GM18526 (cell line): ENCODE measurements around the gene SPEM1.

Experiments used
- POLR2A ChIP-seq: IDR thresholded peaks from 3 replicates; pipeline ENCODE4 v1.6.1; 2011; ENCODE audit not compliant: insufficient read length; ENCODE audit errors: extremely low read depth

Gene SPEM1

DNA sequence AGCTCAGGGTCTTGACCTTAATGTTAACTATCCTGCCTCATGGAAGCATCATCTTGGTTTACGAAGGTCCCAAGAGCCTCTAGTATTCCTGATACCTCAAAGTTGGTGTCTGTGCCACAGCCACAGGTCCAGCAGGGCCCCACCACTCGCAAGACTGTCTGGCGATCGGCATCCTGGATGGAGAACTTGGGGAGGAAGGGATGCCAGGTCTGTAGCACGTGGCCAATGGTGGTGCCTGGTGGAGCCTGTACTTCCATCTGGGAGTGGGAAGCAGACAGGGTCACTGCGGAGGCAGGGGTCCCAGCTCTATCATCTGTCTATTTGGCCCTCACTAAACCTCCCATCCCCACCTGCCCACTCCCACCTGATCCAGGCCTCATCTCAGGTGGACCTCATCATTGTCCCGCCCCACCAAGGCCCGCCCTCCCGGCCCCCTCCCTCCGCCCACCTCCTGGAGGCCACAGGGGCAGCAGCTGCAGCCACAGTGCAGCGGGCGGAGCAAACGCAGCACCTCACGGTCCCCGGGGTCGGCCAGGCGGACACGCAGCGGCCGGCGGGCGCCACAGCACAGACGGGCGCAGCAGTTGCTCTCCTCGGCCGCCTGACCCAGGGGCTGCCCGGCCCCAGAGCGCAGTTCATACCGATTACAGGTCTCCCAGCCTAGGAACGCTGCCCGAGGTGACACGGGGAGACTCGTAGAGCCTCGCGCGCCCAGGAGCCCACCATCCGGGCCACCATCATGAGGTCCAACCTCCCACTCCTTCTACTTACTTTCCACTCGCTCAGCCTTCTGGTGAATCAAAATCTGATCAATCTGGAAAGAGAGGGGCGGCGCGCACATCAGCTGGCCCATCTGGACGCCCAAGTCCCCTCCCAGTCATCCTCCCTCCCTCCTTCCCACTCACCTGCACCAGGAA lies 27.2 kb upstream of the SPEM1 start:
- TF ChIP-seq POLR2A: no peak

DNA sequence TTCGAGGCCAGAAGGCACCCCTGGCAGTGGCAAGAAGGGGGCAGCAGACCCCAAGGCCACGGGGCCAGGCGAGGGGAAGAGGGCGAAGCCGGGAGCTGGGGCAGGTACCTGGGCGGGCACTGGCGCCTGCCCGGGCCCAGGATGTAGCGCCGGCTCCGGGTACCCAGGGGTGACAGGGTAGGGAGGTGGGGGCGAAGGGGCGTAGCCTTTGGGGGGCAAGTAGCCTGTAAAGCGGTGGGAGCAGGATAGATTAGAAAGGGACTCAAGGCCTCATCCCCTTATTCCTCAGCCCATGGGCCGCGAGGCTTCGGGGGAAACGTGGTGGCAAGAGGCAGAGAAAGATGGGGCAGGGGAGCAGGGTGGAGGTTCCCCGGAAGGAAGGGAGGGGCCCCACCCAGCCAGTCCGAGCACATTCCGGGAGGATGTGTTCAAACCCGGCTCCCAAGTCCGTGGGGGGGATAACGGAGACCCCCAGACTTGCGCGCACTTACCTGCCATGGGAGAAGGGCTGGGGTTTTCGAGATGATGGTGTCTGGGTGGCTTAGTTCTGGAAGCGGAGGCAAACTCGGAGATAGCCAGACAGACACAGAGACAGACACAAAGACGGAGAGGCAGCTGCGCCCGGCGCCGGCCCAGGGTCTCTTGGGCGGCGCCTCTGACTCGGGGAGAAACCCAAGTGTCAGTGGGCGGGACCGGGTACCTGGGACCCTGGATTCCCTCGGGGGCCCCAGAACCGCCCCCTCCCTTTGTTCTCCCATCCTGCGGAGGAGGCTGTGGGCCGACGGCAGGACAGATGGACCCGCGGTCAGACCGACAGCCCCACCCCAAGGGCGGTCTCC lies 26.3 kb upstream of the SPEM1 start:
- peak; percentile 42 for TF ChIP-seq POLR2A

DNA sequence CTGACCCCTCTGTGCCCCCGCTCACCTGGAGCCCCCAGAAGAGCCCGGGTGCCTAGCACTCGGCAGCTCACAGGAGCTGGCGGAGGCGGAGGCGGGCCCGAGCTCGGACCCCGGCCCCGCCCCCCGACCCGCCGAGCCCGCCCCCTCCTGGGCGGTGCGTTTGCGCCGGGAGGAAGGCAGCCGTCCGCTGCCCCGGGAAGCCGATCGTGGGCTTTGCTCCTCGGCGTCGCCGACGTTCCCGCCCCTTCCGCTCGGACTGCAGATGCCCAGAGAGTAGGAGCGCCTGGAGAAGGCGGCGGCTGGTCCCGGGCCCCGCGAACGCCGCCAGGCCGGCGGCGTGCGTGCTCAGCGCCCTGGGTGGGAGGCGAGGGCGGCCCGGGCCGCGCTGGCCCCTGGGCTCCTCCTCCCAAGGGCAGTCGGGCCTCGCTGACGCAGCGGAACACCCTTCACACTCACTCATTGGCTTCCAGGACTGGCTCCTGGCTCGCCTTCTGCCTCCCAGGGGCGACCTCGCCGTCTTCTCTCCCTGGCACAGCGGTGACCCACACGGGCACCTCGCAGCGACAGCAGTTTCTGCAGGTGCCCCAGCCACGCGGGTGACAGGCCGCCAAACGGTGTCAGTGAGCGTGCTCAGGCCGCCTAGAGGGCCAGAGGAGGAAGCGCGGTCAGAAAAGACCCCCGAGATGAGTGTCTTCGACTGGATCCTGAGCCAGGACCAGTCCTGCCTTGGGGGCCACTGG lies 25.5 kb upstream of the SPEM1 start, which contains the start of gene PLSCR3:
Gene PLSCR3, minus strand, starts transcription at position 74 of the 740 bp plus-strand sequence. CDS start 415 bp downstream, outside the sequence.
- TF ChIP-seq POLR2A: peak; percentile 71

DNA sequence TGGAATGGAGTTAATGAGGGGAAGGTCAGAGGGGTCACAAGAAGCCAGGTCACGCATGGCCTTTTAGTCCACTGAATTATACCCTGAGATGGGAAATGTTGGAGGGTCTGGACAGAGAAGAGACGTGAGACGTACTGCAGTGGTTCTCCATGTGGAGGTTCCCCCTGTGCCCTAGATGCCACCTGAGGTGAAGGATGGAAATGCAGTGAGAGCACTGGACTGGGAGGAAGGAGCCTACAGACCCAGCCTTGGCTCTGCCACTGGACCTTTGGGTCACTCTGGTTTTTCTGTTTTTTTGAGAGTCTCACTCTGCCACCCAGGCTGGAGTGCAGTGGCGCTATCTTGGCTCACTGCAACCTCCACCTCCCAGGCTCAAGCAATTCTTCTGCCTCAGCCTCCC lies 24.0 kb upstream of the SPEM1 start:
- no peak for TF ChIP-seq POLR2A

DNA sequence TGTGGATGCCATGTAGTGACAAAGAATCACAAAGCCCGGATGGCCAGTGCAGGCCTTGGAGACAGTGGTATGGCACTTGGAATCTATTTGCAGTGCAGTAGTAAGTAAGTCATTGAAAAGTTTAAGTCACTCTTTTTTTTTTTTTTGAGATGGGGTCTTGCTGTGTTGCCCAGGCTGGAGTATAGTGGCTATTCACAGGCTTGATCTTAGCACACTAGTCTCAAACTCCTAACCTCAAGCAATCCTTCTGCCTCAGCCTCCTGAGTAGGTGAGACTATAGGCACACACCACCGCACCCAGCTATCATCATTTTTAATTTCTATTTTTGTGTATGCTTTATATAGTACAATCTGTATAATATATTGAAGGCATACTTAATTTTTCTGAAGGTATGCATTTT lies 21.5 kb upstream of the SPEM1 start:
- TF ChIP-seq POLR2A: no peak

DNA sequence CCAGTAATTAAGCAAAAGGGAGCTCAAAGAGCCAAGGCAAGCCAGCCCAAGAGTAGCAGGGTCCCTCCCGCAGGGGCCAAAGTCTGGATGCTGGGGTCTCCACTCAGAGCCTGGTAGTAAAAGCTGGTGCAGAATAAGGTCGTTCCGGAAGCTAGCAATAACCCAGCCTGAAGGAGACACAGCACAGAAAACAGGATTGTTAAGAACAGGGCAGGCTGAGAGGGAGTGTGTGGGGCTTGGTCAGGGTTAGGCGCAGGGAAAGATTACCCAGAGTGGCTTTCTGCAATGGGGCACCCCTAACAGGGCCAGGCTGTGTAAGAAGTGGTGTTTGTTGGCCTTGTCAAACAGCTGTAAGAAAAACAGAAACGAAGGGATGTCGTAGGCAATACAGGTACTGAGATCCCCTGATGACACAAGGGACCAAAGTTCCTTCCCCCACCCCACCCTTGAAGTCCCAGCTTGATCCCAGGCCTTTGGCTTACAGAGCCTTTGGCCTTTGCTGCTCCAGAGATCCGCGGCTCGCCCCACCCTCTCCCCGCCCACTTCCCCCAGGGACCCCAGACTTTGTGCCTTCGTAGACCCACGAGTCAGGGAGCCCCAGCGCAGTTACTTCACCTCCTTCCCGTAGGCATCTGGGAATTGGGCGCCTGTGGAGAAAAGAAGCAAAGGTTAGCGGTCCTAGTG lies 16.9 kb upstream of the SPEM1 start:
- TF ChIP-seq POLR2A: no peak

DNA sequence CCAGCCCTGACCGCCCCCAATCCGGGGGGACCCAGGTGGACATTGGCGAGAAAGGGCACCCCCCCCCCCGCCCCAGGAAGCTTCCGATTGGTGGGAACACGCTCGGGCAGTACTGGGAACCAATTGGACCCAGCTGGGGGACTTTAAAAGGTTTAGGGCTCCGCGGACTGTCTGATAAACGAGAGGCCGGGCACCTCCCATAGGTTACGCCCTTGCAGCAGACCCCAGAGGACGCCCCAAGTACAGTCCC lies 16.5 kb upstream of the SPEM1 start:
- no peak for TF ChIP-seq POLR2A

DNA sequence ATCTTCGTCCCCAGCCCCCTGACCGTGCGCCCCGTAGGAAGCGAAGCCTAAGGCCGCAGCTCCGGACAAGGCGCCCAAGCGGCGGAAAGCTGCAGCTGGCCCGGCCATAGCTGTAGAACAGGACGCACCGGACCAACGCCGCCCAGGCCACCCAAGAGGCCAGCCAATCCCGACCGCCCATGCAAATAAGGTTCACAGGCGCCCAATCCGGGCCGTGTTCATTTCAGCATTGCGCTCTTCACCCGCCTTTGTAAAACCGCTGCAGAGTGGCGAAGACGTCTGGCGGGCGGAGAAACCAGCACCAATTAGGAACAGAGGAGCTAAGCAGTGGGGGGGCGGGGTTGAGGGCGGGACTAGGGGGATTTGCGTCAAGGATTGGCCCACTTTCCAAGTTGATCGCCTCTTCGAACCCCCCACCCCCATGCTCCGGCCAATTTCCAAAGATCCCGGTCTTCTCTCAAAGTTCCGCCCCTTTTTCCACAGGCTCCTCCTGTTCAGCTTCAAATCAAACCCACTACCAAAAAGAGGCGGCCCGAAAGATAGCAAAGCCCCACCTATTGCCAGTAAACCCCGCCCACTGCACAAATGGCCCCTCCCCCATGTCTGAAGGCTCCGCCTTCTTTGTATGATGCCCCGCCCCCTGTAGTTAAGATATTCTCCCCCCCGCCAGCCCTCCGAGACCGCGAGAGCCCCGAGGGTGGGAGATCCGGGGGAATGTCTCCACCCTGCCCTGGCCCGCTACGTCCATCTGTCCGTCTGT lies 16.0 kb upstream of the SPEM1 start, which contains the start of gene TMEM256:
Gene TMEM256, minus strand, starts transcription at position 121 of the 760 bp plus-strand sequence. Its CDS starts 13 bp downstream, at position 108.
- TF ChIP-seq POLR2A: peak; percentile 95

DNA sequence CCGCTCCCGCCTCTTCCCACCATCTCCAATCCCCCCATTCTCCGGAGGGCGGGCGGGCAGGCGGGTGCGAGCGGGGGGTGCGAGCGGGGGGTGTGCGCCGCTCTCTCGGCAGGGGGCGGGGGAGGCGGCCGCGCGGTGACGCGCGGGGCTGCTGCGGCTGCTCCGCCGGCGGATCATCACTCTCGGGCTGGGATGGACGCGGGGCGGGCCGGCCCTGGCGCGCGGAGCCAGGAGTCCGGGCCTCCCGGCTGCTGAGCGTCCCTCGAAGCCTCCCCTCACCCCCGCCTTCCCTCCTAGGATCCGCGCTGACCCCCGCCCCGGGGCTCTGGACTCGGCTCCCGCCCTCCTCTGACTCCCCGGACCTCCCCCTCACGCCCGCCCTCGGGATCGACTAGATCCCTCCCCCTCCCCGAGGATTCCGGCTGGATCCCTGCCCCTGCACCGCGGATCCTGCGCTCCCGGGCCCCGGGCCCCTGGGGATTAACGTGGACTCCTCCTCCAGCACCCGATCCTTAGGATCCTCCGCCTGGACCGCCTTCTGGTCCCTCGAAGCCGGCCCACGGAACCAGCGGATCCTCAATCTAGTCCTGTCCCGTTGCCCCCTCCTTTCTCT lies 15.3 kb upstream of the SPEM1 start:
- no peak for TF ChIP-seq POLR2A

DNA sequence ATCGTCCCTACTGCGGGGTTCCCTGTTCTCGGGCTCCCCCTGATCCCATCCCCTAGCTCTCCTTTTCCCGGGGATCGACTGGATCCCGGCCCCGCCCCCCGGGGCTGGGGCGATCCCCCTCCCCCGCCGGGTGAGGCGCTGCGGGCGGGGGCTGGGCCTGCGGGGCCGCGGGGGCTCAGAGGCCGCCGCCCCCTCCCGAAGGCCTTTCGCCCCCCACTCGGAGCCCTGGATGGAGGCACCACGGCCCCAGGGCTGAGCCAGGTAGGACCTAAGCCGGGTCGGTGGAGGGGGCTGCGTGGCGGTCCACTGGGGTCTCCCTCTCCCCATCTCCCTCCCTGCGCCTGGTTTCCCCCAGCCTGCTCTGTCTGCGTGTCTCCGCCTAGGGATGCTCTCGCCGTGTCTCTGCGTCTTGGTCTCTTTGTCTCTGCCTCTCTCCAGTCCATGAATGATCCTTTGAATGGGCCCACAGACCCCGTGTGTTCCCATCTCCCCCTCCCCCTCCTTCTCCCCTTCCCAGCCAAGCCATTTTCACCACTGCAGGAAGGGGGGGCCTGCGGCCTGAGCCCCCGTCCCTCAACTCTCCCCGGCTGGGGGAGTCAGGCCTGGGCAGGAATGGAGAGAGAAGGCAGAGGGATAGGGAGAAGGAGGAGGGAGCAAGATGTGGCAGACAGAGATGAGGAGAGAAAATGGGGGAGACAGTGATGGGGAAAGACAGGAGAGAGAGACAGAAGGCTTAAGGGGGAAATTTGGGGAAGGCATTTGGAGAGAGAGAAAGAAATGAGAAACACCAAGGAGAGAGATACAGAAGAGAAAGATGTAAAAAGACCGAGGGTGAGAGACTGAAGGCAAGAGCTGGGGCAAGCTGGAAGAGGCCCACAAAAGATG lies 14.5 kb upstream of the SPEM1 start:
- TF ChIP-seq POLR2A: no peak

DNA sequence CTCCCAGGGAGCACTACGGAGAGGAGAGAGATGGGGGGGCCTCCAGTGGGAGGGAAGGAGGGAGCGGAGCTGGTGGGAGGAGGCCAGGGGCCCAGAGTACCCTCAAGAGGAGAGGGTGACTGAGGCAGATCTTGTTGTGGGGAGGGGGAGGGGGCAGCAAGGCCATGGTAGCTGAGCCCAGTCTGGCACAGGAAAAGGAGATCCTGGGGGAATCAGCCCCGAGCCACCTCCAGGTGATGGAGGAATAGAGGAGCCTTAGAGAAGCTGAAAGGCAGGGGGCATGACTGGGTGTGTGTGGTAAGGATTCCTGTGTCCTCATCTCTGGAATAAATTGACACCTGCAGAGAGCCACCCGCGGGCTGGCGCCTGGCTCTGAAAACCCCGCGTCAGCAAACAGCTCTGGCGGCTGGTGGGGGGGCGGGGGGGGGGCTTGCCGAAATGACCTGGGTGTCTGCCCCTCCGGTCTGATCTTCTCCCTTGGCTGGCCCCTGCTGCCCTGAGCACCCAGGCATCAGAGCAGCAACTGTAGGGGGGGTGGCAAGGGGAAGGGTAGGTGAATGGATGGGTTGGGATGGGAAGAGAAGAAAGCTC lies 13.8 kb upstream of the SPEM1 start:
- no peak for TF ChIP-seq POLR2A

DNA sequence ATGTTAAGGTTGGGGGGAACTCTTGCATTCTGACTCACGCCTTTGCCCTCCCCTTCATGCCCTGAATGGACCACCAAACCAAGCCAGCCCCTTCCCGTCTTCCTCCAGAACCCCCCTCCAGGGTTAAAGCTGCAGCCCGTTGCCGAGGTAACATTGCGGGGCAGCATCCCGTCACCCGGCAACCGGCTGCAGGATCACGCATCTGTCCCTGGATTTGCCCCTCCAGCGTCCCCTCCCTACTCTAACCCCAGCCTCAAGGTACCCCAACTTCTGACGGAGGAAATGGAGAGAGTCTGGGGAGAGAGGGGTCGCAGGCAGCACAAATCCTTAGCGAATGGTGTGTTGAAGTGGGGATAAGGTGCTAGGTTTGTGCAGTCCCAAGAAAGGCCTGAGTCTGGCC lies 13.0 kb upstream of the SPEM1 start:
- TF ChIP-seq POLR2A: no peak
